ENCODE data around the gene ACP1. TPM values are rescaled to one million over a fixed set of nuclear protein-coding genes. Genes with fewer than 3 reads are reported as not detected.
A peak's percentile ranks its signal among the peaks of the same experiment; 100 is the strongest.

Gene ACP1
- 127 TPM for polyA plus RNA-seq (2013, experiment 1 of 2)
- 126 TPM for polyA plus RNA-seq (2013, experiment 2 of 2)

DNA sequence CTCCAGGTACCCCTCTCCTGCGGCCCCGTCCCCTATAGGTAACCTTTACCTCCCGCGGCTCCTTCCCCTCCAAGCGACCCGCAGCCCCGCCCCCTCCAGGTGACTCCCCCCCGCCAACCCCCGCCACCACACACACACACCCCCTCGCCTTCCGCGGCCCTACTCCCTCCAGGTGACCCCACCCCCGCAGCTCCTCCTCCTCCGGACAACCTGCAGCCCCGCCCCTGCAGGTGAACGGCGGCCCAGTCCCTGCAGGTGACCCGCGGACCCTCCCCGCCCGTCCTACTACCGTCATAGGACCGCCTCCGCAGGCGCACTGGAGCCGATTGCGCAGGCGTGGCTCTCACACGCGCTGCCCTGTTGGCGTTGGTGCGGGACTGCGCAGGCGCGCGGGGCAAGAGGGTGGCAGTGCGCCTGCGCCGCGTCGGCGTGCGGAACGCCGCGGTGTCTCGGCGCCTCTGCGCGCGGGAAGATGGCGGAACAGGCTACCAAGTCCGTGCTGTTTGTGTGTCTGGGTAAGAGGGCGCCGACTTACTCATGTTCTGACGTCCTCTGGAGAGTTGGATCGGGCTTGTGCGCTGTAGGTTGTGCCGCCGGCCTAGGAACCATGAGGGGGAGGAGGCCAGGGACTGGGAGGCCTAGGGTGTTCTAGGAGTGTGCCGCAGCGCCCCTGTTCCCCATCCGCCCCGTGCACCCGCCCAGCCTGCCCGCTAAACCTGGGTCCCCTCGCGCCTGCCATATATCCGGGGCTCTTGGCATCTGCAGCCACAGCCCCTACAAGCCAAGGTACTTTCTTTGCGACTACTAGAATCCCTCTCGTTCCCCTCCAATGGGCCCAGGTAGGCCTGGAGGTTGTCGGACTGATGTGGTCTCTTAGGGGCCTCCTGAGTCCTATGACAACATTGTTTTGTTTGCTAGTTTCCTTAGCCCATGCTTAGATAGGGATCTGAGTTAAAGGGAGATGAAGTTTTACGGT is at the start of gene ACP1:
ACP1 (plus strand) TSS at position 455 of the 976 bp plus-strand sequence; CDS start at position 473, 18 bp downstream.
- peak within 1 kb of the TSS; percentile 91 for H3K4me3 ChIP-seq (ENCODE audit: extremely low read depth, insufficient read depth, low read length, poor library complexity, severe bottlenecking)
- peaks cover 44% of the 10 kb centered on the region for H3K36me3 ChIP-seq (ENCODE audit: control insufficient read depth, insufficient read depth, low read length)
- peaks cover 16% of the 10 kb centered on the region for H3K9me3 ChIP-seq (ENCODE audit: control insufficient read depth, low read length)
- H3K27ac ChIP-seq (ENCODE audit: low read depth, low read length, severe bottlenecking), result peak within 1 kb of the TSS; percentile 75
- WGBS, 2 experiments (ENCODE audit: insufficient coverage in 2 of 2), result 0% methylated on average over 41 to 45 of the region's 73 CpGs
- peaks cover 10% of the 10 kb centered on the region for H3K4me1 ChIP-seq (ENCODE audit: control insufficient read depth, insufficient read depth, low read length, poor library complexity, severe bottlenecking)

DNA sequence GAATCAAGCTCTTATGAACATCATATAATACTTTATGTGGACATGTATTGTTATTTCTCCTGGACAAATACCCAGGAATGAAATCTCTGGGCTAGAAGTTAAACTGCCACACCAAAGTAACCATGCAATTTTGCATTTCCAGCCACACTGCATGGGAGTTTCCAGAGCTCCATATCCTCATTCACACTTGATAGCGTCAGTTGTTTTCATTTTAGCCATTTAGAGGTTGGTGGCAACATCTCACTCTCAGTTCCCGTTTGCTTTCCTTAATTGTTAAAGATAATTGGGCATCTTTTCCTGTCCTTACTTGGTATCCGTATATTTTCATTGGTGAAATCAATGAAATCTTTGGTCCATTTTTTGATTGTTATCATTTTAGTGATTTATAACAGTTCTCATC is 48.7 kb upstream of the ACP1 start:
- Histone ChIP-seq H3K4me1 (ENCODE audit: control insufficient read depth, insufficient read depth, low read length, poor library complexity, severe bottlenecking) (no peaks in the 10 kb centered on the region), H3K4me3 (ENCODE audit: extremely low read depth, insufficient read depth, low read length, poor library complexity, severe bottlenecking) (no peak overlapping the region), H3K27ac (ENCODE audit: low read depth, low read length, severe bottlenecking) (no peak overlapping the region), H3K36me3 (ENCODE audit: control insufficient read depth, insufficient read depth, low read length) (no peaks in the 10 kb centered on the region), H3K9me3 (ENCODE audit: control insufficient read depth, low read length) (no peaks in the 10 kb centered on the region)
- WGBS, 2 experiments (ENCODE audit: insufficient coverage in 2 of 2), result 83 to 91% methylated on average over 1 to 2 of the region's 3 CpGs

DNA sequence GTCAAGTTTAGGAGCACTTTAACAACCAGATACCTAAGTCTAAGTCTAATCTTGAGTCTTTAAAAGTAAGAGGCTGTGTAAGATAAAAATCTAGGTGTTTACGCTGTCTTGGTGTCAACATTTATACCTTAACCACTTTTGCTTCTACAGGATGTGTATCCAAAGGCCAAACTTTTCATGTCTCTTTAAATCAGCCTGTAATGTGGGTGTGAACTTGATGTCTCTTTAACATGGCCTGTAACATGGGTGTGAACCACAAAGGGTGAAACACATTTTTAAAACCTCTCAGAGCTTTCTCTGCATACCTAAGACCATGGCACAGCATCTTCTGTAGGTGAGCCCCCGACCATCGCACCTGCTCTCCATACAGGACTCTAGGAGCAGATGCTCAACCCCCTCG is 41.3 kb upstream of the ACP1 start:
- Histone ChIP-seq H3K9me3 (ENCODE audit: control insufficient read depth, low read length) (no peaks in the 10 kb centered on the region), H3K36me3 (ENCODE audit: control insufficient read depth, insufficient read depth, low read length) (peaks cover 15% of the 10 kb centered on the region), H3K27ac (ENCODE audit: low read depth, low read length, severe bottlenecking) (no peak overlapping the region), H3K4me1 (ENCODE audit: control insufficient read depth, insufficient read depth, low read length, poor library complexity, severe bottlenecking) (no peaks in the 10 kb centered on the region), H3K4me3 (ENCODE audit: extremely low read depth, insufficient read depth, low read length, poor library complexity, severe bottlenecking) (no peak overlapping the region)
- WGBS, 2 experiments (ENCODE audit: insufficient coverage in 2 of 2), result 100% methylated on average over 2 of the region's 4 CpGs; no CpG with 5 or more reads in 1 of the 2 experiments

DNA sequence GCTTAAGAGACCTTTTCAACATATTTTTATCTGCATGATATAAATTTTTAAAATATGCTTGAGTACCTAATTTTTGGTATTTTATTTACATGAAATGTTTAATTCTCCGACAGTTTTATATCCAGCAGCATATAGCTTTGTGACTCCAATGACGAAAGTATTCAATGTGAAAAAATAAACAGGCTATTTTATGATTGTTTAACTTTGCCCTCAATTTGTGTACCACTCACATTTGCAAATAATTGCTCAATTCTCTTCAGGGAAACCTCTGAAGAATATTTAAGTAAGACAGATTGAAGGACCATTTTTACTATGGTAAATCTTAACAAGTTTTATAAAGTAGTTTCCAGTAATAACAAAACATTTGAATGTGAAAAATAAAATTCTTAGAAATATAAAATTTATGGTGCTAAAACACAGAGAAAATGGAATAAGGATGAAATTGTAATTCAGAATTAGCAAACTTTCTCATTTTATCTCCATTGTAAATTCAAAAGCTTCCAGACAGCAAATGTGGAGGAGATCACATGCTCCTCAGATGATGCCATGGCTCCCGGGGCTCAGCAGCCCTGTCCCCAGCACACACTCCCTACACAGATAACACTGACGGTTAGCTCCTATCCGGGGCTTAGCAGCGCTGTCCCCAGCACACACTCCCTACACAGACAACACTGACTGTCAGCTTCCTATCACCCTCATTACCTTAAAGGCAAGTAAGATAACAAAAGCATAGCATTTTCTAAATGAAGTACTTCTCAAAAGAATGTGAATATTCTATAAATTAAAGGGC is 40.6 kb upstream of the ACP1 start:
- no peak overlapping the region for H3K27ac ChIP-seq (ENCODE audit: low read depth, low read length, severe bottlenecking)
- H3K36me3 ChIP-seq (ENCODE audit: control insufficient read depth, insufficient read depth, low read length), result peaks cover 15% of the 10 kb centered on the region
- H3K4me1 ChIP-seq (ENCODE audit: control insufficient read depth, insufficient read depth, low read length, poor library complexity, severe bottlenecking), result no peaks in the 10 kb centered on the region
- no peak overlapping the region for H3K4me3 ChIP-seq (ENCODE audit: extremely low read depth, insufficient read depth, low read length, poor library complexity, severe bottlenecking)
- H3K9me3 ChIP-seq (ENCODE audit: control insufficient read depth, low read length), result no peaks in the 10 kb centered on the region
- 83 to 100% methylated on average over 2 to 3 of the region's 6 CpGs for WGBS, 2 experiments (ENCODE audit: insufficient coverage in 2 of 2)

DNA sequence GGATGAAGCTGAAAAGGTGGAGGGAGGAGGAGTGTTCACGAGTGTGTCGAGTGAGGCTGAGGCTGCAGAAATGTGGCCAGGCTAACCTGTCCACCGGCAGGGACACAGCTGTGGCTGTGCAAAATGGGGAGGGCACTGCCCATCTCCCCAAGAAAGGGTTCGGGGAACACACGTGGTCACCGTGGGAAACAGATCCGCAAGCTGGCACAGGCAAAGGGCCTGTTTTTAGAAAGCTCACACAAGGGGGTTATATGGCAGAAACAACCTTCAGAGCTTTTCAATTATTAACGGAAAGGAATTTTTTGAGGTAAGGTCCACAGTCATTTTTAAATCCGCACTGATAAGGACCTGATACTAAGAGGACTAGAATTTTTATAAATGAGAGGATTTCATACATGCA is 36.6 kb upstream of the ACP1 start:
- Histone ChIP-seq H3K36me3 (ENCODE audit: control insufficient read depth, insufficient read depth, low read length) (peaks cover 11% of the 10 kb centered on the region), H3K4me3 (ENCODE audit: extremely low read depth, insufficient read depth, low read length, poor library complexity, severe bottlenecking) (no peak overlapping the region), H3K9me3 (ENCODE audit: control insufficient read depth, low read length) (no peaks in the 10 kb centered on the region), H3K27ac (ENCODE audit: low read depth, low read length, severe bottlenecking) (no peak overlapping the region), H3K4me1 (ENCODE audit: control insufficient read depth, insufficient read depth, low read length, poor library complexity, severe bottlenecking) (no peaks in the 10 kb centered on the region)
- 93 to 100% methylated on average over 4 to 5 of the region's 9 CpGs for WGBS, 2 experiments (ENCODE audit: insufficient coverage in 2 of 2)

DNA sequence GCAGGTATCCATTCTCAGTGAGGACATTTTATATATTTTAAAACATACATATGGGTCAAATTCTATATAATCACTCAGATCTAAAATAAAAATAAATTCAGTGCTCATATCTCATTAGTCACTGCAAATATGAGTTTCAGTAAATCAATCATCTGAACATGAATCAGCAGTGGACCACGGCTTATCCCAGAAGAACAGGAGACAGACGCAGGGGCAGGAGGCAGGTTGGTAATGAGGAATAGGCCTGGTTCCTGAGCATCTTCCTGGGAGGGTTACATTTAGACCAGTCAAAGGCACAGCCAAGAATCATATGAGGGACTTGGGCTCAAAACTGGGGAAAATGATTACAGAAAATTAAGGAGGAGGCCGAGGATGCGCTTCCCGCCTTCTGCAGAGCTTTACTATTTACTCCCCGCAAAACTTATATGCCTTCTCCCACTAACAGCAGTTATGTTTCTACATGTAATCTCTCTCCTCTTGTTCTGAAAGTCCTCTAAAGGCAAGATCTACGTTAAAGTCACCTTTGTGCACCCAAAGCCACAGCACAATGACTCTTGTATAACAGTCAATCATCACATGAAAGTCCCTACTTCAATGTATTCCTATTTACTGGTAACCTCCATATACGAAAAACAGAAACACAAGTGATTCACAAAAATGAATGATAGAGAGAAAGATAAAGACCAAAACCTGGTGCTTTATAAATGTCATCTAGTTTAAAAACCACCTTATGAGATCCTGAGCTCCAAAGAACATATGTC is 36.0 kb upstream of the ACP1 start:
- Histone ChIP-seq H3K36me3 (ENCODE audit: control insufficient read depth, insufficient read depth, low read length) (peaks cover 9% of the 10 kb centered on the region), H3K9me3 (ENCODE audit: control insufficient read depth, low read length) (no peaks in the 10 kb centered on the region), H3K4me3 (ENCODE audit: extremely low read depth, insufficient read depth, low read length, poor library complexity, severe bottlenecking) (no peak overlapping the region), H3K27ac (ENCODE audit: low read depth, low read length, severe bottlenecking) (no peak overlapping the region), H3K4me1 (ENCODE audit: control insufficient read depth, insufficient read depth, low read length, poor library complexity, severe bottlenecking) (no peaks in the 10 kb centered on the region)
- 91 to 98% methylated on average over 6 of the region's 8 CpGs for WGBS, 2 experiments (ENCODE audit: insufficient coverage in 2 of 2)

DNA sequence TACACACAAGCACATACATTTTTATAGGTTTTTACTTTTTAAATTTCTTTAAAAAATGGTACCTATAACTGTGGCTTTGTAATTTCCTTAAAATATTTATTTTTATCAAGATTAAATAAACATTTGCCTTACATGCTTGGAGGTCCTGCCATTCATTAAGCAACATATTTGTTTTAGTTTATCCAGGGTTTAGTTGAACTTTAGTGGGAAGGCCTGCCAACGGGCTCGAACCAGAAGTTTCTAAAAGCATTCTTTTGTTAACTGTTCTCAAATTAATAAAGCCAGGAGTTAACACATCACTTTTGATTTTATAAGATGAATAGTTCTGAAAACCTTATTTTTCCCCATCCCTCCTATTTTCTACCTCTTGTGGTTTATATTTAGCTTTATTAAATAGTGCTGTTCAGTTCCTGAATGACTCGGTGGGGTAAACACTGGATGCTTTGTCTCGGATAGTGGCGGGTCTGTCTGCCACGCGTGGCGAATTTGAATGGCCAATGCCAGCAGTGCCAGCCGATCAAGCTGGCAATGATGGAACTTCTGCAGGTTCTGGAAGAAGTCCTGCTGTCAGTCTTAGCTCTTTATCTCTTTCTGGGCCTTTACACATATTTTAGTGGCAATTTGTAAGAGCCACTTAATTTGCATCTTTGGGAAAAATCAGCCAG is 33.1 kb upstream of the ACP1 start:
- H3K4me3 ChIP-seq (ENCODE audit: extremely low read depth, insufficient read depth, low read length, poor library complexity, severe bottlenecking), result no peak overlapping the region
- 93 to 97% methylated on average over 5 of the region's 9 CpGs for WGBS, 2 experiments (ENCODE audit: insufficient coverage in 2 of 2)
- no peak overlapping the region for H3K27ac ChIP-seq (ENCODE audit: low read depth, low read length, severe bottlenecking)
- no peaks in the 10 kb centered on the region for H3K9me3 ChIP-seq (ENCODE audit: control insufficient read depth, low read length)
- peaks cover 5% of the 10 kb centered on the region for H3K36me3 ChIP-seq (ENCODE audit: control insufficient read depth, insufficient read depth, low read length)
- no peaks in the 10 kb centered on the region for H3K4me1 ChIP-seq (ENCODE audit: control insufficient read depth, insufficient read depth, low read length, poor library complexity, severe bottlenecking)

DNA sequence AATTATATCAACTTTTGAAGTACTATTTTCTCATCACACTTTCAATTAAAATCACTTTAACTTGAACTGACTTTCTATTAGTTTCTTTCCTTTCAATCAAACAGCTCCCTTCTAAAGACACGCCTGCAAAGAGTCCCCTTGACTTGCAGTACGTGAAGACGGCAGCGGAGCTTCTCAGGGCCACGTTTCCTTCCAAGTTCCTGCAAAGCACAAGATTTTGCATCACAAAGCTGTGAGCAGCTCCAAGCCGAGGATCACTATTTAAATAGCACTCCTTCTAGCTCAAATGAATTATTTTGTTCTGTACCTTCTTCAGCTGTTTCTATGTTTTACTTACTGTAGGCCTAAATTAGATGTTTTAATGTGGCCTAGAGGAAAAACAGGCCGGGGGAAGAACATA is 31.7 kb upstream of the ACP1 start:
- H3K4me3 ChIP-seq (ENCODE audit: extremely low read depth, insufficient read depth, low read length, poor library complexity, severe bottlenecking), result no peak overlapping the region
- no peaks in the 10 kb centered on the region for H3K4me1 ChIP-seq (ENCODE audit: control insufficient read depth, insufficient read depth, low read length, poor library complexity, severe bottlenecking)
- no peaks in the 10 kb centered on the region for H3K36me3 ChIP-seq (ENCODE audit: control insufficient read depth, insufficient read depth, low read length)
- H3K9me3 ChIP-seq (ENCODE audit: control insufficient read depth, low read length), result no peaks in the 10 kb centered on the region
- H3K27ac ChIP-seq (ENCODE audit: low read depth, low read length, severe bottlenecking), result no peak overlapping the region
- WGBS, 2 experiments (ENCODE audit: insufficient coverage in 2 of 2), result 46 to 64% methylated on average over 5 of the region's 7 CpGs

DNA sequence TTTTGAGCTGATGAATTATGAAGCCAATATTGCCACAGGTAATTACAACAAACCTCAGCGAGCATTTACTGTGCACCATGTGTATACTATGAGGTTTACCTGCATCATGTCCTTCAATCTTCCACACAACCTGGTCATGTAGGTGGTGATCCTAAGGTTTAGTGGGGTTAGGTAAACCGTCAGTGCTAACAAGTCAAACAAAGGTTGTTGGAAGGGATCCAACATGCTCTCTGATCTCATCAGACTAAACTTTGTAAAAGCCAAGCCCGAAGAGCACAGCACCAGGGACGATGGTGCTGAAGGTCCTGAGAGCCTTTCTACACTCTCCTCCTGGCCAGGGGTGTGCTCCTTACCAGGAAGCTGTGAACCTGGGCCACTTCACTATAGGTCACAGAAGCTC is 30.3 kb upstream of the ACP1 start:
- Histone ChIP-seq H3K27ac (ENCODE audit: low read depth, low read length, severe bottlenecking) (no peak overlapping the region), H3K4me3 (ENCODE audit: extremely low read depth, insufficient read depth, low read length, poor library complexity, severe bottlenecking) (no peak overlapping the region), H3K9me3 (ENCODE audit: control insufficient read depth, low read length) (no peaks in the 10 kb centered on the region), H3K4me1 (ENCODE audit: control insufficient read depth, insufficient read depth, low read length, poor library complexity, severe bottlenecking) (no peaks in the 10 kb centered on the region), H3K36me3 (ENCODE audit: control insufficient read depth, insufficient read depth, low read length) (no peaks in the 10 kb centered on the region)
- 86 to 89% methylated on average over 3 of the region's 4 CpGs for WGBS, 2 experiments (ENCODE audit: insufficient coverage in 2 of 2)
